ENCODE data around the gene SIMC1. TPM values are rescaled to one million over a fixed set of nuclear protein-coding genes. Genes with fewer than 3 reads are reported as not detected.

SIMC1 gene
- total RNA-seq, 1 experiment from 2014 or later, result 6.5 TPM

GRCh38 chr5:176355400-176356178 lies 117.4 kb downstream of the SIMC1 start:
- no peaks in the 10 kb centered on the region for H3K9me3 ChIP-seq (ENCODE audit: insufficient read depth, low read depth)
- H4K20me1 ChIP-seq (ENCODE audit: insufficient read depth), result peaks cover 34% of the 10 kb centered on the region
- no peak overlapping the region for H3K4me3 ChIP-seq
- TF ChIP-seq CTCF (conservative IDR thresholded peaks at IDR 0.05) (no peak), EZH2 (IDR thresholded peaks at IDR 0.05; ENCODE audit: low read depth) (no peak)
- H3K79me2 ChIP-seq (ENCODE audit: low read depth), result peaks cover 35% of the 10 kb centered on the region
- intact Hi-C loops (cut with micrococcal nuclease; ENCODE audit: unreplicated experiment), result no loop called here
- H3K9me2 ChIP-seq (ENCODE audit: insufficient read depth), result no peaks in the 10 kb centered on the region
- H3K4me1 ChIP-seq (replicated peaks; ENCODE audit: insufficient read depth), result peaks cover 5% of the 10 kb centered on the region; the same call in 1 of the 2 replicates
- H3K4me2 ChIP-seq, result no peak overlapping the region
- peaks cover 14% of the 10 kb centered on the region; the same call in 1 of the 2 replicates for H3K36me3 ChIP-seq (ENCODE audit: low read depth)
- CTCF ChIA-PET, result no interaction called here
- no peaks in the 10 kb centered on the region; the same call in 1 of the 2 replicates for H3F3A ChIP-seq (ENCODE audit: insufficient read depth, low read depth)
- no TSS peak for BruUV-seq (replicated peaks)
- POLR2A ChIA-PET (ENCODE audit: unreplicated experiment), result interaction anchor here (0.6 kb wide), 1 partner anchor 33 kb away, joined by 6 read pairs; the partner anchor contains the start of gene NOP16
- H2AFZ ChIP-seq, result no peak overlapping the region
- DNase-seq, result no peak
- H3K27ac ChIP-seq, result no peak overlapping the region
- H3K27me3 ChIP-seq (ENCODE audit: insufficient read depth, low read depth), result no peaks in the 10 kb centered on the region

- Histone ChIP-seq H3K4me3 (no peak overlapping the region), H3K27ac (no peak overlapping the region), H3K36me3 (ENCODE audit: low read depth) (peaks cover 14% of the 10 kb centered on the region; the same call in 1 of the 2 replicates), H2AFZ (no peak overlapping the region), H3F3A (ENCODE audit: insufficient read depth, low read depth) (no peaks in the 10 kb centered on the region; the same call in 1 of the 2 replicates), H3K9me3 (ENCODE audit: insufficient read depth, low read depth) (no peaks in the 10 kb centered on the region), H4K20me1 (ENCODE audit: insufficient read depth) (peaks cover 34% of the 10 kb centered on the region), H3K27me3 (ENCODE audit: insufficient read depth, low read depth) (no peaks in the 10 kb centered on the region), H3K79me2 (ENCODE audit: low read depth) (peaks cover 40% of the 10 kb centered on the region), H3K4me1 (replicated peaks; ENCODE audit: insufficient read depth) (peaks cover 6% of the 10 kb centered on the region; the same call in 1 of the 2 replicates), H3K4me2 (no peak overlapping the region), H3K9me2 (ENCODE audit: insufficient read depth) (no peaks in the 10 kb centered on the region)
- TF ChIP-seq EZH2 (IDR thresholded peaks at IDR 0.05; ENCODE audit: low read depth) (no peak), CTCF (conservative IDR thresholded peaks at IDR 0.05) (no peak)
- BruUV-seq (replicated peaks), result no TSS peak
- DNase-seq, result no peak
- ChIA-PET CTCF (no interaction called here), POLR2A (ENCODE audit: unreplicated experiment) (no interaction called here)
- intact Hi-C loops (cut with micrococcal nuclease; ENCODE audit: unreplicated experiment), result no loop called here
Observed at GRCh38 chr5:176356179-176356566, 117.9 kb downstream of the SIMC1 start.

DNA sequence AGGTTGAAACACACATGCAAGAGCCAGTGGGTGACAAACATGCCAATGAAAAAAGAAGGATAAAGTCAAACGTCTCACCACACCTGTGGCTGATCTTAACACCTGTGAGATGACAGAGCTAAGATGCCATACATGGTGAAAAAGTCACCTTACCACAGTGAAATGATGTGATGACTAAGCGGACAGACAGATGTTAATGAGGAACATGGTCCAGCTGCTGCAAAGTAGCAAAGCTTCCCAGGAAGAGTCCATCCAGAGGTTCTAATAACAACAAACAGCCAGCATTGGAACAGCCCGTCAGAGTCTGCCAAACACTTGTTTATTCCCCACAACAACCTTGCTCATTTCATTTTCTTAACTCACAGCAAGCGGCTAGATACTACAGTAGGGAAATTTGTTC lies 121.4 kb downstream of the SIMC1 start:
- ChIA-PET POLR2A (ENCODE audit: unreplicated experiment) (no interaction called here), CTCF (interaction anchor here (0.6 kb wide), 1 partner anchor 104 kb away, joined by 11 read pairs; no protein-coding TSS in a partner anchor)
- BruUV-seq (replicated peaks), result no TSS peak
- no peak for TF ChIP-seq CTCF (conservative IDR thresholded peaks at IDR 0.05)
- no peak for TF ChIP-seq EZH2 (IDR thresholded peaks at IDR 0.05; ENCODE audit: low read depth)
- no peak overlapping the region for H2AFZ ChIP-seq
- intact Hi-C loops (cut with micrococcal nuclease; ENCODE audit: unreplicated experiment), result no loop called here
- no peaks in the 10 kb centered on the region for H3K27me3 ChIP-seq (ENCODE audit: insufficient read depth, low read depth)
- H3K27ac ChIP-seq, result no peak overlapping the region
- no peaks in the 10 kb centered on the region for H3K9me2 ChIP-seq (ENCODE audit: insufficient read depth)
- peaks cover 42% of the 10 kb centered on the region for H3K79me2 ChIP-seq (ENCODE audit: low read depth)
- no peaks in the 10 kb centered on the region for H3K9me3 ChIP-seq (ENCODE audit: insufficient read depth, low read depth)
- H3F3A ChIP-seq (ENCODE audit: insufficient read depth, low read depth), result no peaks in the 10 kb centered on the region
- no peak for DNase-seq
- peak overlapping the region; percentile 85 for H3K4me2 ChIP-seq
- peaks cover 6% of the 10 kb centered on the region; the same call in 1 of the 2 replicates for H3K4me1 ChIP-seq (replicated peaks; ENCODE audit: insufficient read depth)
- peaks cover 22% of the 10 kb centered on the region for H4K20me1 ChIP-seq (ENCODE audit: insufficient read depth)
- no peak overlapping the region for H3K4me3 ChIP-seq
- peaks cover 4% of the 10 kb centered on the region; the same call in 1 of the 2 replicates for H3K36me3 ChIP-seq (ENCODE audit: low read depth)

Data from PC-9 (cell line).